Panc1 (cell line): ENCODE data around the gene NR2F6.

Experiments
- CTCF ChIP-seq: fragments of 450-650 bp; IDR thresholded peaks from 2 replicates; pipeline ENCODE4 v1.5.1; 2017; ENCODE audit warnings: mild to moderate bottlenecking
- POLR2AphosphoS5 ChIP-seq: IDR thresholded peaks from 2 replicates; pipeline ENCODE4 v1.6.1; 2012; ENCODE audit warnings: mild to moderate bottlenecking, low read depth, low read length, moderate library complexity

GRCh38 chr19:17240826-17241399 is 4.8 kb downstream of the NR2F6 start:
- no peak for TF ChIP-seq CTCF
- TF ChIP-seq POLR2AphosphoS5, result no peak
